HK-2 (cell line): ENCODE measurements around the gene TBC1D22A.

Source experiments
- DNase-seq: peaks from one replicate; pipeline ENCODE4 v3.0.0-alpha.2; 2018; ENCODE audit not compliant: unreplicated experiment

The TBC1D22A gene

GRCh38 chr22:46860562-46860961 is 98.1 kb downstream of the TBC1D22A start:
- no peak for DNase-seq

- no peak for DNase-seq
Observed at GRCh38 chr22:46861468-46862367, 99.3 kb downstream of the TBC1D22A start.

GRCh38 chr22:46862418-46863324 is 100.2 kb downstream of the TBC1D22A start:
- DNase-seq = no peak

- no peak for DNase-seq
Observed at GRCh38 chr22:46863794-46864193, 101.3 kb downstream of the TBC1D22A start.

- DNase-seq = no peak
Observed at GRCh38 chr22:46864314-46865051, 102.0 kb downstream of the TBC1D22A start.

- no peak for DNase-seq
Observed at GRCh38 chr22:46865052-46865434, 102.6 kb downstream of the TBC1D22A start.

- no peak for DNase-seq
Observed at GRCh38 chr22:46865642-46866041, 103.2 kb downstream of the TBC1D22A start.

GRCh38 chr22:46866591-46866990 is 104.1 kb downstream of the TBC1D22A start:
- no peak for DNase-seq

- DNase-seq = no peak
Observed at GRCh38 chr22:46867106-46867505, 104.7 kb downstream of the TBC1D22A start.

GRCh38 chr22:46869329-46869728 is 106.9 kb downstream of the TBC1D22A start:
- DNase-seq = no peak

- no peak for DNase-seq
Observed at GRCh38 chr22:46869831-46870441, 107.5 kb downstream of the TBC1D22A start.

- no peak for DNase-seq
Observed at GRCh38 chr22:46871826-46872225, 109.4 kb downstream of the TBC1D22A start.

GRCh38 chr22:46875089-46875488 is 112.6 kb downstream of the TBC1D22A start:
- no peak for DNase-seq

GRCh38 chr22:46876357-46876934 is 114.0 kb downstream of the TBC1D22A start:
- no peak for DNase-seq

- no peak for DNase-seq
Observed at GRCh38 chr22:46878191-46878948, 115.9 kb downstream of the TBC1D22A start.

GRCh38 chr22:46879083-46879482 is 116.6 kb downstream of the TBC1D22A start:
- DNase-seq = no peak

GRCh38 chr22:46881373-46882118 is 119.1 kb downstream of the TBC1D22A start:
- DNase-seq = peak; percentile 15

- no peak for DNase-seq
Observed at GRCh38 chr22:46883092-46883910, 120.9 kb downstream of the TBC1D22A start.

GRCh38 chr22:46884365-46884764 is 121.9 kb downstream of the TBC1D22A start:
- DNase-seq = no peak
